Right renal pelvis (tissue), 4 donors: ENCODE results near the gene VGLL4. TPM values are rescaled to one million over a fixed set of nuclear protein-coding genes. Genes with fewer than 3 reads are reported as not detected.

Source experiments
- DNase-seq, 4 donors: peaks; one replicate each; pipeline ENCODE4 v3.0.0-alpha.2; 2013; ENCODE audit warnings: low read depth in 4 of 4, low spot score in 3 of 4, missing footprints in 1 of 4
- polyA plus RNA-seq, 4 donors: library from polyadenylated mRNA; unstranded; fragments of 120-200 nt; gene quantifications; one replicate each; pipeline ENCODE4 v1.2.1, GENCODE V29; 2013; ENCODE audit not compliant: insufficient read length in 4 of 4

VGLL4 gene
- polyA plus RNA-seq, 4 donors = 109 to 122 (median 116) TPM

DNA sequence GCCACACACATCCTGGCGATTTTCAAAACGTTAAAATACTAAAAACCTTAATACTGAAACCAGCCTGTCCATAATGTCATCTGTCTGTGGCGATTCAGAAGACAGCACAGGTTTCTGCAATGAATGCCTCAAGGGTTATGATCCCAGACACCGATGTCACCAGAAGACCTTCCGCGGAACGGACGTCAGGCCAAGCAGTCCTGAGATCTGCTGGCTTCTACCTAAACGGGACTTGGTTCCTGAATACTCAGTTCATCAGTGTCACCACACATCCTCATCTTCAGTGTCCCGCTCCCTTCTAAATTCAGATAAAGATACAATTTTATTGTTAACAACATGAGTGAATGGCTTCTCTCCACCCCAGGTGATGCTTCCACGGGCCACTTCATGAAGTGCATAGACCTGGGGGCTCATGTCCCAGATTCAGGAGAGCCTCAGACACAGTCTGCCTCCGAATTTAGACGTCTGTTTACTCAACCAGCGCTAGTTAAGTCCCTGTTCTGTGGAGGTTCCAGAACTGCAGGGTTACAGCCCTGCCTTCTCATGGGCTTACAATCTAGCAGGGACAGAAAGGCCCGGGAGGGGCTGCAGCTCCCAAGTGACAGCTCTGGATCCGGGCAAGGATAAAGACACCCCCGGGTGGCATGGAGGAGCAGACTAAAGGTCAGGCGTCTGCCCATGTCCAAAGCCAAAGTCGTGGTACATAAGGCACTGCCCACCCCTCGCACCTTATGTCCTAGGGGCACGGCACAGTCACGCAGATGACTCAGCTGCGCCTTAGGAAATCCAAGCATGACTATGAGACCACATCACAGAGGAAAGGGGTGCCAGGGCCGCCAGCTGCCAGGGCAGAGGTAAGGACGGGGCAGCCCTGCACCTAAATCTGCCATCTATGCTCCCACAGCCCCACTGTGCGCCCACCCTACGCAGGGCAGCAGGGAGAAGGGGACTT lies 75.9 kb downstream of the VGLL4 start:
- no peak for DNase-seq

DNA sequence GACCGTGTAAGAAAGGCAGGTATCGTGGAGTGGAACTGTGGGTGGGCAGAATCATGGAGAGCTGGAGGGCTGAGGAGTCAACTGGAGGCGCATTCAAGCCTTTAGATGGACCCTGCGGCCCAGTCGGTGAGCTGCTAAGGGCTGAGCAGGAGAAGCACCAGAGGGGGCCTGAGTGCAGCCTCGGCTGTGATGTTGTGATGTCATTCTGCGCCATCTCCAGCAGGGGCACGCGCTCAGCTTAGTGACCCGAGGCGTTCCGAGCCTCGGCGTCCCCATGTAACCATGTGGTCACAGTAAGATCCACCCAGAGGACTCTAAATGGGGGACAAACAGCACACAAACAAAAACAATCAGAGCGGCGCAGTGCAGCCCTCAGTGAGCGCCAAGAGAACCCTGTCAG lies 76.8 kb downstream of the VGLL4 start:
- DNase-seq = no peak

DNA sequence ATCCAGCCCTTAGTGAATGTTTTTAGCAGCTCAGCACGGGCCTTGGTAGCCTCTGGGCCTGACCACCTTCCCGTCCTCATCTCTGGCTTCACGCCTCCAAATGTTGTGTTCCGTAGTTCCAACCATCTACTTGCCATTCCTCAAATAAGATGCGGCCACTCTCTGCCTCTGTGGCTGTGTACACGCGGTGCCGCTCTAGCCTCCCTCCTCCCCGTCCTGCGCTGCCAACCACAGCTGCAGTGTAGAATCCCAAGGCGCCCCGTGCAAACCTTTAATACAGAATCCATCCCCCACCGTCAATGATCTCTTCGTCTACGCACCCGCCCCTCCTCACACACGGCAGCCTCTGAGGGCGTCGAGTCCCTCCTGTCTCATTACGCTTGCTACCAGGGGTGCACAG lies 77.2 kb downstream of the VGLL4 start:
- DNase-seq = no peak

DNA sequence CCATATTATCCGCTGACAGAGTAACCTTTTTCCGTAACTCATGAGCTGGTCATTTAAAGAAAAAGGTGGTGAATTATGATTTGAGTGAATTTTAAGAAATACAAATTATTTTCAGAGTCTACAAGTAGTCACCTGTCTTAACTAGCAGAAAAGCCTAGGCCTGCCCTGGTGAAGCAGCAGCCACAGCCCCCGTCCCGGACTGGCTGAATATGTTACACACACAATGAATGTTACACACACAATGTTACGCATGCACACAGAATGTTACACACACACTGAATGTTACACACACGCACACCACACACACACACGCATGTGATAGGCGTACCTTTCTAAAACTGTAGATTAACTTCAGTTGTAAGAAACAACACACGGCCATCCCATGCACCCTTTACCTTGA lies 77.8 kb downstream of the VGLL4 start:
- no peak for DNase-seq

DNA sequence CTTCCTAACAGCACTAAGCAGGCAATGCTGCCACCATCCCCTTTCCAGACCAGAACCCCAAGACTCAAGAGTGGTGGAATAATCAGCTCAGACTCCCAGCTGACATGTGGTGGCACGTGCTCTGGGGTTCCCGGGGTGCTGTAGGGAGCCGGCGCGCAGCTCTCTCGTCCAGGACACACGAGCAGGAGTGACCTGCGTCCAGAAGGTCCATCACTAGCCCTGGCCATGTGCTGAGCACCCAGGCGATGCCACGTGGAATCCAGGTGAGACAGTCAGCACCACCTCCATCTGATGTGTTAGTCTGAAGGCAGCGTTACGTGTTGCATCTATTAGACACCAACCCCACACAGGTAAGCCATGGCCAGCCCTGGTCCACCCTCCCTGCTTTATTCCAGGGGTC lies 78.2 kb downstream of the VGLL4 start:
- DNase-seq = no peak

DNA sequence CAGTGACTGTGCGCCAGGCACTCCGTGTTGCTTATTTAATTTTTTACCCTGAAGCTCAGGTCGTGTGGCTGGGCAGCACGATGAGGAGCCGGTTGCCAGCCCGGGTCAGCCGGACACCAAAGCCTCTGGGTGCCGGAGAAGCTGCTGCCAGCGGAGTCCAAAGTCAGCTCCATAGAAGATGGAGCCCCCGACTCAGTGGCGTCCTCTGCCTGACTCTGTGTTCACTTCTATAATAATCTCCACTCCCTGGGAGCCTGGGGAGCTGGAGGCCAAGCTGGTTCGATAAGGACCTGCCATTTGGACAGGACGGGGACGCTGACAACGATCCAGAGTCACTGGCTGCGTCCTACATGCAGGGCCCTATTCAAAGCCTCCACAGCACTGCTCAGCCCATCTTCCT lies 78.6 kb downstream of the VGLL4 start:
- no peak for DNase-seq

DNA sequence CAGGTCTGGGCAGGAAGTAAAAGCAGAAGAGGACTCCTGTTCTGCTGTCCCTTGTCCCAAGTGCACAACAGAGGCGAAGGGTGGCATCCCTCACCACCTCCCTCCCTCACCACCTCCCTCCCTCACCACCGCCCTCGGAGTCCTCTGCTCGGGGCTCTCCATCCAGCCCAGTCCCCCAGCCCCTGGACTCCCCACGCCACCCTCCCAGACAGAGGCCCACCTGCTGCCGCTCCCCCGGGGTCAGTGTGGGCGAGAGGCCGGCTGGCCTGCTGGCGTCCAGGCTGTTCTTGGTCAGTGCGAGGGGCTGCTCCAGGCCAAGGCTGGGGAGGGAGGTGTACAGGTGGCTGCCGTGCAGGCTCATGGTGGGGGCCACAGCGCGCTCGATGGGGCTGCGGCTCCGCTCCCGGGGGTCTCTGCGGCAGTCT lies 79.1 kb downstream of the VGLL4 start:
- DNase-seq = no peak

DNA sequence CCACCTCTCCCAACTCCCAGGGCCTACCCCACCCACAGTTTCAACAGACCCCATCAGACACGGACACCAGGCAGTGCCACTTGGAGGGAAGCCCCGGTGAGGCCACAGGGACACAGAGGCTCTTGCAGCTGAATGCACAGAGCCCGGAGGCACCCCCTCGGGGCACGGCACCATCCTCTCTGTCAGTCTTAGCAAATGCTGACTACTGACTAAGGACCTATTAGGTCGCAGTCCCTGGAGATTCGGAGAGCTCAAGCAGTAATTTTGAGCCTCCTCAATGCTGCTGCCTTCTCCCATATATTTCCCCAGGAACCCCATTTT lies 79.9 kb downstream of the VGLL4 start:
- no peak for DNase-seq

DNA sequence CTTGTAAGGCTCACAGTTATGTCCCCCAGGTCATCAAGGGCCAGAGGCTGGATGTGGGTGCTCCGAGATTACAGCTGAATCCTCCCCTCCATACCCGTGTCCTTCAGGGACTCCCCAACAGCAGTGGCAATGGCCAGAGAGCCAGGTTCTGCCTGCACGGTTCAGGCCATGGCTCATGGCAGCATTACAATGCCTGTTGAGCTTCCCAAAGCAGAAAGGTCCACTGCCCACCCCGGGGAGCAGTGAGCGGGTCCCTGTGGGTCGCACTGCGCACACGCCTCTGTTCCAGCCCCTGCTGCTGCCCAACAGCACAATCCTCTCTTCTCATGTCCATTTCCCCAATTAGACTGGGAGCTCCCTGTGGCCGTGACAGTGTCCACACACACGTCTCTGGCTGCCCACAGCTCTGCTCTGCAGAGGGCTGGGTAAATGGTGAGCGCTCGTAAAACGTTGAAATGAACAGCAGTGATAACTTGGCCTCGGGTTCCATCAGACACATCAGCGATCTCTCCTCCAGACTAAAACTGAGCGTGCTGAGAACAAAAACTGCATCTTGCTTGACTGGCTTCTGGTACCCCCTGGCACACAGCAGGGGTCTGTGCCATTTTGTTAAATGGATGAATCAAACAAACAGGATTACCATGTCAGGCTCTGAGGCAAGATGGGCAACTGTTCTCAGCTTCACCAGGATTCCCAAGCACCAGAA lies 80.4 kb downstream of the VGLL4 start:
- DNase-seq = no peak

DNA sequence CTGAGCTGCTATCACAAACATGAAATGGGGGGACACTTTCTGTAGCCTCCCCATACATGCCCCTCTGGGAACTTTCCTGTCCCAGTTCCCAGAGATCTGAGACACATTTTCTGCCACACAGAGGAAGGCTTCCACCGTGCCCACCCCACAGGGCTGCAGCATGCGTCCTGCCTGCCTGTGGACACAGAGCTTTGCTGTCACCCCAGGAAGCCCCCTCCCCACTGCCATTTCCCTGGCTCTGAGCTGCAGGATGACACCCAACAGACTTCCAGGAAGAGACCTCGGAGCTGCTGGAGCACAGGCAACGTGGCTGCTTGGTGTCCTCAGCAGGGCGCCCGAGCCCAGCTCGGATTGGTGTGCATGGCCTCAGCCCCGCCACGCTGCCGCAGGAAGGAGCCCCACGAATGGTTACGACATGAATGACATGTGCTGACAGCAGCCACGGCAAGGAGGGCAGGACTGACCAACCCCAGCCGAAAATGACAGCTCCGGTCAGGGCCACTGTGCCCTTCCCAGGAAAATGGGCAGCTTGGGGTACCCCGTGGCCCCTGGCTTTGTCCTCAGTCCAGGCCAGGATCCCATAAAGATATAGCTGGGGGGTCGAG lies 81.3 kb downstream of the VGLL4 start:
- DNase-seq = no peak

DNA sequence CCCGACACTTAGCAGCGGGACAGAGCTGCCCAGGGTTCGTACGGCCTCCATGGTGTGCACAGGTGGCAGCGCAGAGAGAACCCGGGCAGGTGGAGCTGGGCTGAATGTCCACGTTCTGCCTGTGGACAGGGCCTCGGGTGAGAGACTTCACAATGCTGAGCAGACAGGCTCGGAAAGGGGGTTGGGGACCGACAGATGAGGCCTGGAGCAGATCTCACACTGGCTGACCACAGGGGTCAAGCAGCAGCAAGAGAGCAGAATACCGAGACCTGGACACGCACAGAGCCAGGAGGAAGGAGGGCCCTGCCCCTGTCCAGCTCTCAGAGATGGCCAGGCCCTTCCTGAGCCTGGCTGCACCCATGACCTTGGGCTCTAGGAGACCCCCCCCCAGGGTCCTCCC lies 83.0 kb downstream of the VGLL4 start:
- no peak for DNase-seq

DNA sequence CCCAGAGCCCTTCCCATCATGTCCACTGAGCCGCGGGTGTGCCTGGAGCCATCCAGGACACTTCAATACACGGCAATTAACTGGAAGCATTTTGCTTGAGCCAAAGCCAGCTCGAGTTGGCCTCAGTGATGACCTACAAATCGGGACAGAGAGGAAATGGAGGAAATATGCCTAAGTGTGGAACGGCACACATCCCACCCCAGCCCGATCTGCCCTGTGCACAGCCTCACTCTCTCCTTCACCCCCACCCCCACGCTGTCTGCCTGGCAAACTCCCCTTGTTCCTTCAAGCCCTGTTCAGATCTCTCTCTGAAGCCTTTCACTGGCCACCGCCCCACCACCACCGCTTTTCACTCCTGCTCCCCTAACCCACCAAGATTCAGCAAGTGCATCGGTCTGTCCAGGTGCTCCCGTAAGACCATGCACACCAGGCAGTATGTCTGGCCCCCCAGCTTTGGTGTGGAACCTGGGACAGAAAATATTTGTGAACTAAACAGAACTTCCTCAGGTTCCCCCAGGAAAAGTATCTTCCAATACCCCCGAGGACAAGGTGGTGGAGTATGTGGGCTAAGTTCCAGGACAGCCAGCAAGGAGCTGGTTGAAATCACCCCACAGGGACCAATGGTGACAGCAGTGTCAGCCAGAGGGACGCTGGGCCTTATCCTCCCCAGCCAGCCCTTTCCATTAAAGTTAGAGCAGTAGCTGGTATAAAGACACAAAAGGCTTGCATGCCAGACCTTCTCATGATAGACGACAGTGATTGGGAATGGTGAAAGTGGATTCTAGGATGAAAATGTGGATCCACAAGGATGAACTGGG lies 83.7 kb downstream of the VGLL4 start:
- DNase-seq = no peak

DNA sequence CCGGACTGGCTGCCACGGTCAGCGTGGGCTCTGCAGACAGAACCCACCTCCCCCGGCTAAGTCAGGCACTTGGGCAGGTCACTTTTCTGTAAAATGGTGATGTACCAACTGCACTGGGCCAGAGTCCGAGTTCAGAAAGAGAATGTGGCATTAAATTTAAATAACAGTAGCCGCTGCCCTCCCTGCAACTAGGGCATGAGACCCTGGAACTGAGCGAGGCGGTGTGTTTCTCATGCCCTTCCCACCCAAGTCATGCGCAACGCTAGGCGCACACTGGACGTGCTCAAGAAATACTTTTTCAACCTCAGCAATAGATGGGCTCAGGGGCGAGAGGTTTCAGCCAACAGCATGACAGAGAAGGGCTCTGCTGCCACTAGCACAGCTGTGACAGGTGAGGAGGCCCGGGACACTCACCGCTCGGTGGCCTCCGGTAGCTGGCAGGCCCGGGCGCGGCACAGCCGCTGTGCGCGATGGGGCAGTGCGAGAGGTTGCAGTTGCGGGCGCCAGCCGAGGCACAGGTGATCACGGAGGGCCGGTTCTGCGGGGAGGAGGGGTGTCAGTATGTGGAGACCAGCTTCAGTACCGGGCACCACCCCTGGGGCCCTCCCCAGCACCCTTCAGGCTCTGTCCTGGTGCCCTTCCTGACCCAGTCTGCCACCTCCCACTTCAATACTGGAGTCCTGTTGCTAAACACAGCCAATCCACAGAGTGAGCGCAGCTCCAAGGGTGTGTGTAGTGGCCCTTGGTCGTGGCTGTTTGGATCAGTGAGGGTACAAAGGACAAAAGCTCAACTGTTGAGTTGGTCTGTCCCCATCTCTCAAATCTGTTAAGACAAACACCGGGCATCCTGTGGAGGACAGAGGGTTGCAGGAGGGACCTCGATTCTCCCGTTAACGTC lies 84.5 kb downstream of the VGLL4 start:
- no peak for DNase-seq

DNA sequence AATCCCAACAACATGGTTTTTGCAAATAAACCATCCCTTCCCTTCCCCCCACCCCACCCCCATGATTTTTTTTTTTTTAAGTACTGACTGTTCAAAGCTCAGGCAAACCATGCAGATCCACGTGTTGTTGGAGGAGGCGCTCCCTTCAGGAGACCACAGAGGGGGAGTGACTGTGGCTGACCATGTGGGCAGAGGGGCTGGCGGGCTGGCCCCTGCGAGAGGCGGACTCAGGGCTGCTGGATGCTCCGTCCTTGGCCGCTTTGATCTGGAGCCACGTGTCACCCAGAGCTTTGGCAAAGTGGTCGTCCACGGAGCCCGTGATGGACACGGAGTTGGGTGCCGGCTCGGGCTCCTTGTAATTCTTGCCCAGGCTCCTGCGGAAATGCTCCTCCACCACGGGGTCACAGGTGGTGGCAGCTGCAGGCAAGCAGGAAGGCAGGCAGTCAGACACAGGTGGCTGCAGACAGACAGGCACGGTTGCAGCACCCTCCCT lies 85.3 kb downstream of the VGLL4 start:
- no peak for DNase-seq

DNA sequence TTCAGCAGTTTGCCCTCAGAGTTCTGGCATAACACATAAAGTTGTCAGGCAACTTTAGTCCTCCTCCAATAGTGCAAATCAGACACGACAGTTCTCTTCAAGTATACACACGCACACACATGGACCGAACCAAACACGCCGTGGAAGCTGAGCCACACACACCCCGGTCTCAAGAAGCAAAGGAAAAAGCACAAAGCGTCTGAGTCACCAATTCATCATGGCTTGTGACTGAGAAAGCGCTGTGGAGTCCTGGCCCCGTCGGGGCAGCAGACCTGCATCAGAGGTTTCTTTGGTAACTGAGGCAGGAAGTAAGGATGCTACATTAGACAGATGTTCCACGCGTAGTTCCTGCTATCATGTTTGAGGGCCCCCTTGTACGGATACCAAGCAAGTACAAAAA lies 85.7 kb downstream of the VGLL4 start:
- DNase-seq = no peak

DNA sequence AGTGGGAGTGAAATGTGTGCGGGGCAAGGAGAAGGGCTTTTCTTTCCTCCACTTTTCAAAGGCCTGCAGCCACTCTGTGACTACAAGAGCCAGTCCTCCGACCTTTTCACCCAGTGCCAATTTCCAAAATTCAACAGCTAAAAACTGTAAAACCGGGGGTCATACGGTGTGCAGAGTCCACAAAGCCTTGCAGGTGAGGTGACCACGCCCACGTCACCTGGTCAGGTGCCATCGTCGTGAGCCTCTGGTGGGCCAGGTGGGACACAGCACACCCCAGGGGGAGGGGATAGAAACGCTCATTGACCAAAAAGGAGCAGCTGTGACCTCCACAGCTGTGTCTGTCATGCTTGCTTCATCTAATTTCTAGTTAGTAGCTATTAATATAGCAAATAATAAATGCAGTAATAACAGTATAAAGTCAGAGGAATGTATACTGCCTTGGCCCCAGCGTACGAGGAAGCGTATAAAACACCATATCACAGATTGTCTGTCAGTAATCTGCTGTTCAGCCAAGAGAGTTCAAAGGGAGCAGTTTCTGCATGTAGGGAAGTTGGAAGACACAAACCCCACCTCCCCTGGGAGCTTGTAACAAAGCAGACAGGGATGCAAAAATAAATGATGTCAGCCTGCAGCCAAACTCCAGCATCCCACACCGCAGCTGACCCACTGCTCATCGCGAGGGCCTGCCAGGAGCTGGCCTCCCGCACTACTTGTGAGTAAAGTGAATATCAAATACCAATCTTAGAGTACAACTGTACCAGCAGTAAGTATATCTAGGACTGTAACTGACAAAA lies 86.7 kb downstream of the VGLL4 start:
- no peak for DNase-seq

DNA sequence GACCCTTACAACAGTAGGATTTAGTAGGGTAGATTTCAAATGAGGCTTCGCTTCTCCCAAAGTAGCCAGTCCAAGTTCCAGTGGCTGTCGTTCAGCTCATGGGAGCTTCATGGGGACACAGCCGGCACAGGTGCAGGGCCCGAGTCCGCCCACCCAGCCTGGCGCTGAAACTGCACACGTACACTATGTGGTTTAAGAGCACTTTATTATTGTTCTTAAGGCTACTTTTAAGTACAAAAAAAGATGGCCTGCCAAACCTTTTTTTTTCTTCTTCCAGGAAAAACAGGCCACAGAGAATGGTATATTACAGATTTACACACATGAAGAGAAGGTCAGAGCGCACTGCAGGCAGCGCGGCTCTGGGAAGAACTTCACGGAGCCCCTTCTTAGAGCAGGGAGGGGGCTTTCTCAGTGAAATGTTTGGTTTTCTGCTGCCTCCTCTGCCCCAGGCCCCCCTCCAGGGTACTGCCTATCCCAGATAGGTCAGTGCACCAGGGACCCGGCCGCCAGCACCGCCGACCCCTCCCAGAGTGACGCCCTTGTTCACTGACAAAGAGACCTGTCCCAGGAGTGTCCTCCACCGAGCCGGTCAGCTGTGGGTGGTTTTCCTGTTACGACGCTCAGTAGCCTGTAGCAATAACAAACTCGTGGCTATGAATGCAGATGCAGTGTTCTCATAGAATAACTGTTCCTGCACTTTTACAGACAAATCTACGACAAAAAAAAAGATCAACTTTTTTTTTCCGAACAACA lies 87.7 kb downstream of the VGLL4 start:
- DNase-seq = no peak

DNA sequence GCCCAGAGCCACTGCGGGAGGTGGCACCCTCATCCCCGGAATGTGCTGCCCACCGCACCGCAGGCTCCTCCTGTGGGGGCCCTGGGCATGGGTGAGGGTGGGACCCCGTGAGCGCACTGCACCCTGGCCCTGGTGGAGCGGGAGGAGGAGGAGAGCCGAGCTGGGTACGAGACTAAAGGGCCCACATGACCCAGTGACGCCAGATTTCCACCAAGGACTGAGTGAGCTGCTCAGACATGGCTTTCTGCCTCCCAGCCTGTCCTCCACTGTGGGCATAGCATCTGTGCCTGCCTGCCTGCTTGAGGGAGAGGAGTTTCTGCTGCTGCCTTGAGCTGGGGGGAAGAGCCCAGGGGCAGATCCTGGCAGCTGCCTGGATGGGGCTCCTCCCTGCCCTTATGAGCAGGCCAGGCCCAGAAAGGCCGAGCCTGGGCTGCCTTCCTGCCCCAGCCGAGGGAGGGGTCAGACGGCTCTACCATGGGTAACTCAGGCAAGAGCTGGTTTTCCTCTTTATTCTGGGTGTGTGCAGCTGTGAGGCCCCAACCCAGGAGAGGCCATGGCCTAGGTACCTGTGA lies 88.4 kb downstream of the VGLL4 start:
- DNase-seq = no peak
